IMR-90 (cell line): Measurements from ENCODE around the gene DYNLT2. TPM values are rescaled to one million over a fixed set of nuclear protein-coding genes. Genes with fewer than 3 reads are reported as not detected.
A peak's percentile ranks its signal among the peaks of the same experiment; 100 is the strongest.

Experiments
- ATAC-seq: fragments of 200-7000 bp; cut with Tn5 transposase; 2 replicates; pipeline ENCODE4 v1.9.1; 2020; ENCODE audit warnings: low read depth, mild to moderate bottlenecking, moderate library complexity
- BruUV-seq: library from RNA; stranded (reverse); fragments of 400-500 nt; replicated peaks from 2 replicates; lab custom pipeline; 2021; lab: Mats Ljungman, UMichigan
- CTCF ChIA-PET: fragments of 300-600 bp; formaldehyde crosslinking; extraction: SDS; loops from one replicate; lab custom pipeline; 2021; ENCODE audit warnings: antibody characterized with exemption; lab: Yijun Ruan, JAX
- POLR2A ChIA-PET: fragments of 300-600 bp; sonication (Branson Sonifier 250); formaldehyde crosslinking; loops from one replicate; lab custom pipeline; 2022; ENCODE audit warnings: antibody characterized with exemption; ENCODE audit not compliant: unreplicated experiment; lab: Charles Lee
- DNase-seq: peaks from one replicate; pipeline ENCODE4 v3.0.0; 2013
- H2AFZ ChIP-seq: replicated peaks from 2 replicates; pipeline ENCODE3; 2013; ENCODE audit warnings: low read length, mild to moderate bottlenecking; ENCODE audit not compliant: poor library complexity
- H2AK5ac ChIP-seq: 2 replicates; pipeline ENCODE4 v1.6.1; 2013; ENCODE audit warnings: low read depth, low read length, inconsistent platforms
- H2AK9ac ChIP-seq: replicated peaks from 2 replicates; pipeline ENCODE3; 2013; ENCODE audit warnings: mild to moderate bottlenecking, low read depth, low read length, moderate library complexity; ENCODE audit not compliant: poor library complexity
- H2BK120ac ChIP-seq: 2 replicates; pipeline ENCODE4 v1.6.1; 2013; ENCODE audit warnings: low read depth, low read length, inconsistent platforms
- H2BK15ac ChIP-seq: 3 replicates; pipeline ENCODE4 v1.6.1; 2013; ENCODE audit warnings: low read depth, low read length, inconsistent platforms
- H2BK20ac ChIP-seq: 2 replicates; pipeline ENCODE4 v1.6.1; 2013; ENCODE audit warnings: low read depth, mild to moderate bottlenecking, inconsistent platforms, low read length, moderate library complexity
- H2BK5ac ChIP-seq: 2 replicates; pipeline ENCODE4 v1.6.1; 2013; ENCODE audit warnings: mild to moderate bottlenecking, low read depth, low read length, inconsistent platforms; ENCODE audit not compliant: poor library complexity, severe bottlenecking
- H3K14ac ChIP-seq: replicated peaks from 2 replicates; pipeline ENCODE4 v1.6.1; 2013; ENCODE audit warnings: low read depth, low read length, inconsistent platforms
- H3K18ac ChIP-seq: 2 replicates; pipeline ENCODE4 v1.6.1; 2013; ENCODE audit warnings: low read depth, low read length, control low read depth
- H3K23ac ChIP-seq: 2 replicates; pipeline ENCODE4 v1.6.1; 2013; ENCODE audit warnings: low read depth, low read length, inconsistent platforms
- H3K27ac ChIP-seq: 2 replicates; pipeline ENCODE4 v1.5.1; 2013; ENCODE audit warnings: mild to moderate bottlenecking, control low read depth, low read length; ENCODE audit not compliant: insufficient read depth
- H3K27me3 ChIP-seq: 2 replicates; pipeline ENCODE4 v1.6.1; 2013; ENCODE audit warnings: low read length; ENCODE audit not compliant: control insufficient read depth, insufficient read depth
- H3K36me3 ChIP-seq: 2 replicates; pipeline ENCODE4 v1.6.1; 2013; ENCODE audit warnings: low read length, mixed read lengths; ENCODE audit not compliant: control insufficient read depth, insufficient read depth
- H3K4ac ChIP-seq: 2 replicates; pipeline ENCODE4 v1.6.1; 2013; ENCODE audit warnings: low read depth, low read length, inconsistent platforms
- H3K4me1 ChIP-seq: 2 replicates; pipeline ENCODE4 v1.6.1; 2013; ENCODE audit warnings: low read length, mixed read lengths; ENCODE audit not compliant: control insufficient read depth, insufficient read depth
- H3K4me2 ChIP-seq: 2 replicates; pipeline ENCODE4 v1.6.1; 2013; ENCODE audit warnings: low read depth, mild to moderate bottlenecking, control low read depth, low read length, moderate library complexity
- H3K4me3 ChIP-seq: 2 replicates; pipeline ENCODE4 v1.5.1; 2013; ENCODE audit warnings: low read depth, mild to moderate bottlenecking, control low read depth, low read length, moderate library complexity; ENCODE audit not compliant: insufficient read depth
- H3K56ac ChIP-seq: 2 replicates; pipeline ENCODE4 v1.6.1; 2013; ENCODE audit warnings: low read length, inconsistent platforms; ENCODE audit not compliant: insufficient read depth; ENCODE audit errors: extremely low read depth
- H3K79me1 ChIP-seq, 2 experiments: 2 replicates each; pipeline ENCODE4 v1.6.1; 2013; ENCODE audit warnings: low read length in 2 of 2, inconsistent platforms in 1 of 2, low read depth in 1 of 2
- H3K9ac ChIP-seq: 2 replicates; pipeline ENCODE4 v1.6.1; 2013; ENCODE audit warnings: low read depth, low read length, control low read depth
- H3K9me1 ChIP-seq: 2 replicates; pipeline ENCODE4 v1.6.1; 2013; ENCODE audit warnings: low read length, inconsistent platforms; ENCODE audit not compliant: insufficient read depth
- H3K9me3 ChIP-seq: 2 replicates; pipeline ENCODE4 v1.6.1; 2013; ENCODE audit warnings: low read length; ENCODE audit not compliant: control insufficient read depth, insufficient read depth
- H4K20me1 ChIP-seq: 2 replicates; pipeline ENCODE4 v1.6.1; 2013; ENCODE audit warnings: low read length, inconsistent platforms; ENCODE audit not compliant: insufficient read depth
- H4K5ac ChIP-seq: 2 replicates; pipeline ENCODE4 v1.6.1; 2013; ENCODE audit warnings: mild to moderate bottlenecking, low read depth, low read length, control low read depth
- H4K8ac ChIP-seq, 2 experiments: 2 replicates each; pipeline ENCODE4 v1.6.1; 2013; ENCODE audit warnings: low read depth in 2 of 2, low read length in 2 of 2, control low read depth in 1 of 2, inconsistent platforms in 1 of 2
- H4K91ac ChIP-seq: 2 replicates; pipeline ENCODE4 v1.6.1; 2013; ENCODE audit warnings: low read depth, low read length, inconsistent platforms; ENCODE audit not compliant: insufficient read depth
- CHD1 ChIP-seq: IDR thresholded peaks from 2 replicates; pipeline ENCODE4 v1.6.1; 2012; ENCODE audit warnings: low read depth, low read length, improper control_type of control experiment
- MAFK ChIP-seq: IDR thresholded peaks from 2 replicates; pipeline ENCODE4 v1.6.1; 2012; ENCODE audit warnings: low read depth, low read length, improper control_type of control experiment
- MAZ ChIP-seq: IDR thresholded peaks from 2 replicates; pipeline ENCODE4 v1.6.1; 2012; ENCODE audit warnings: low read depth, mild to moderate bottlenecking, low read length, improper control_type of control experiment, moderate library complexity, borderline replicate concordance
- NFE2L2 ChIP-seq: fragments of 150-350 bp; IDR thresholded peaks from 2 replicates; pipeline ENCODE4 v1.6.1; 2016; ENCODE audit warnings: low read depth, mild to moderate bottlenecking, low read length
- RCOR1 ChIP-seq: IDR thresholded peaks from 2 replicates; pipeline ENCODE4 v1.6.1; 2012; ENCODE audit warnings: mild to moderate bottlenecking, low read length, improper control_type of control experiment; ENCODE audit not compliant: insufficient replicate concordance
- SMC3 ChIP-seq: fragments of 150-350 bp; IDR thresholded peaks from 2 replicates; pipeline ENCODE4 v1.6.1; 2016; ENCODE audit warnings: low read depth, mild to moderate bottlenecking, antibody characterized with exemption, low read length, moderate library complexity
- WGBS, 2 experiments: methylation state at CpG; one replicate each; pipeline versions ENCODE4 v1.1.5 to v1.1.7; 2013; ENCODE audit warnings: missing lambda C conversion rate in 2 of 2; ENCODE audit not compliant: insufficient read length in 1 of 2; ENCODE audit errors: extremely low coverage in 2 of 2; 5-methylcytosine and 5-hydroxymethylcytosine counted together
- dilution Hi-C: fragments of 300-500 bp; cut with HindIII; formaldehyde crosslinking; loops from one replicate; pipeline ENCODE4 v1.14.3; 2018; ENCODE audit warnings: low sequenced_read_pairs; ENCODE audit not compliant: unreplicated experiment
- in situ Hi-C: fragments of 300-500 bp; cut with MboI; formaldehyde crosslinking; loops from 3 replicates; pipeline ENCODE4 v1.14.3; 2019; ENCODE audit warnings: low sequenced_read_pairs, inconsistent platforms, mixed read lengths
- intact Hi-C: fragments of 100-400 bp; cut with micrococcal nuclease; formaldehyde crosslinking; loops from 2 replicates; pipeline ENCODE4 v1.10.0; 2022
- polyA plus RNA-seq, 3 experiments: library from polyadenylated mRNA; depleted of rRNA; stranded (reverse); fragments of >200 nt; gene quantifications; 2 replicates each; pipeline ENCODE4 v1.2.3, GENCODE V29; 2012; ENCODE audit warnings: low replicate concordance in 1 of 3
- total RNA-seq: library from RNA; depleted of rRNA; stranded (reverse); fragments of >200 nt; gene quantifications from 2 replicates; pipeline ENCODE4 v1.2.3, GENCODE V29; 2012
- TF ChIP-seq, protein P1 (sequence below): fragments of 150-350 bp; IDR thresholded peaks from 2 replicates; pipeline ENCODE4 v1.6.1; 2016; ENCODE audit warnings: low read depth, mild to moderate bottlenecking, low read length, moderate library complexity, borderline replicate concordance
- TF ChIP-seq, protein P2 (sequence below): conservative IDR thresholded peaks from 2 replicates; pipeline ENCODE4 v1.5.1; 2012; ENCODE audit warnings: mild to moderate bottlenecking, low read depth, low read length, improper control_type of control experiment
- TF ChIP-seq, protein P3 (sequence below): fragments of 150-350 bp; IDR thresholded peaks from 2 replicates; pipeline ENCODE4 v1.6.1; 2017; ENCODE audit warnings: mild to moderate bottlenecking, antibody characterized with exemption, low read length, low read depth

The DYNLT2 gene
- total and polyA plus RNA-seq, 2 of the 4 experiments (the other 2 are of a cell fraction): 0.36 to 0.44 TPM

DNA sequence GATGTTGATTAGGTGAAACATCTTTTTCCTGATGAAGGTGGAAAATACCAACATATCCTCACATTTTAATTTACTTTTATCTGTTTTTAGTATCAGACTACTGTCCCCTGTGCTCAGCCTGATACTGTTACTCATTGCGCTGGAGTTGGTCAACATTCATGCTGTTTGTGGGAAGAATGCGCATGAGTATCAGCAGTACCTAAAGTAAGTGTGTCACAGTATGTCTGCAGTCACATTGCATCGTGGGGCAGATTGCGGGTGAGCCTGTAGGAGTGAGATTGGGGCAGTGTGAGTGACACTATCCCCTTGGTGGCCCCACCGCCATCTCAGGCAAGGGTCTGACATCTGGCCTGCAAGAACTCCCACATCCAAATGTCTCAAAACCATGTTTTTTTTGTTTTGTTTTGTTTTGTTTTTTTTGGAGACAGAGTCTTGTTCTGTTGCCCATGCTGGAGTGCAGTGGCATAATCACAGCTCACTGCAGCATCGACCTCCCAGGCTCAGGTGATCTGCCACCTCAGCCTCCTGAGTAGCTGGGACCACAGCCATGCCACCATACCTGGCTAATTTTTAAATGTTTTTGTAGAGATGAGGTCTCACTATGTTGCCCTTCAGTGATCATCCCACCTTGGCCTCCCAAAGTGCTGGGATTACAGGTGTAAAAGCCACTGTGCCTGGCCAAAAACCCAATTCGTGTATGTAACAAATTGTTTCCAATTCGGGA, 27.9 kb upstream of the DYNLT2 start:
- 100% methylated on average over 2 of the region's 8 CpGs; no CpG with 5 or more reads in 1 of the 2 experiments for WGBS, 2 experiments

More for the DNA sequence above, 27.9 kb upstream of the DYNLT2 start:
- no TSS peak for BruUV-seq
- in situ Hi-C loops: no loop called here
- POLR2A ChIA-PET: no interaction called here
- Histone ChIP-seq H3K4me1 (peaks cover 12% of the 10 kb centered on the region), H3K9me3 (peaks cover 3% of the 10 kb centered on the region; the same call in 1 of the 2 replicates), H2BK120ac (0 out of 2 replicates have a peak overlapping the region, but pooled peaks have one; percentile 3), H3K4me3 (no peak overlapping the region), H4K91ac (0 out of 2 replicates have a peak overlapping the region, but pooled peaks have one; percentile 62), H2BK15ac (no peak overlapping the region; the same call in 2 of the 3 replicates), H3K18ac (peak overlapping the region; percentile 79), H4K5ac (peak overlapping the region; percentile 87; the same call in 1 of the 2 replicates), H2BK20ac (no peak overlapping the region), H3K23ac (no peak overlapping the region), H3K9me1 (no peaks in the 10 kb centered on the region; the same call in 1 of the 2 replicates), H3K79me1 (no peaks in the 10 kb centered on the region), H3K4me2 (no peak overlapping the region), H2BK5ac (no peak overlapping the region), H3K9ac (no peak overlapping the region), H4K20me1 (no peaks in the 10 kb centered on the region), H3K36me3 (peaks cover 23% of the 10 kb centered on the region), H2AFZ (no peak overlapping the region), H3K27me3 (no peaks in the 10 kb centered on the region), H2AK9ac (no peak overlapping the region), H2AK5ac (no peak overlapping the region), H4K8ac (no peak overlapping the region), H3K14ac (no peak overlapping the region), H3K56ac (no peak overlapping the region), H3K27ac (no peak overlapping the region), H3K4ac (no peak overlapping the region; the same call in 1 of the 2 replicates)
- ATAC-seq (no peak), DNase-seq (no peak)
- TF ChIP-seq, protein P1, sequence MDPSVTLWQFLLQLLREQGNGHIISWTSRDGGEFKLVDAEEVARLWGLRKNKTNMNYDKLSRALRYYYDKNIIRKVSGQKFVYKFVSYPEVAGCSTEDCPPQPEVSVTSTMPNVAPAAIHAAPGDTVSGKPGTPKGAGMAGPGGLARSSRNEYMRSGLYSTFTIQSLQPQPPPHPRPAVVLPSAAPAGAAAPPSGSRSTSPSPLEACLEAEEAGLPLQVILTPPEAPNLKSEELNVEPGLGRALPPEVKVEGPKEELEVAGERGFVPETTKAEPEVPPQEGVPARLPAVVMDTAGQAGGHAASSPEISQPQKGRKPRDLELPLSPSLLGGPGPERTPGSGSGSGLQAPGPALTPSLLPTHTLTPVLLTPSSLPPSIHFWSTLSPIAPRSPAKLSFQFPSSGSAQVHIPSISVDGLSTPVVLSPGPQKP: no peak
- TF ChIP-seq CHD1: no peak
- TF ChIP-seq RCOR1: no peak
- TF ChIP-seq, protein P2, sequence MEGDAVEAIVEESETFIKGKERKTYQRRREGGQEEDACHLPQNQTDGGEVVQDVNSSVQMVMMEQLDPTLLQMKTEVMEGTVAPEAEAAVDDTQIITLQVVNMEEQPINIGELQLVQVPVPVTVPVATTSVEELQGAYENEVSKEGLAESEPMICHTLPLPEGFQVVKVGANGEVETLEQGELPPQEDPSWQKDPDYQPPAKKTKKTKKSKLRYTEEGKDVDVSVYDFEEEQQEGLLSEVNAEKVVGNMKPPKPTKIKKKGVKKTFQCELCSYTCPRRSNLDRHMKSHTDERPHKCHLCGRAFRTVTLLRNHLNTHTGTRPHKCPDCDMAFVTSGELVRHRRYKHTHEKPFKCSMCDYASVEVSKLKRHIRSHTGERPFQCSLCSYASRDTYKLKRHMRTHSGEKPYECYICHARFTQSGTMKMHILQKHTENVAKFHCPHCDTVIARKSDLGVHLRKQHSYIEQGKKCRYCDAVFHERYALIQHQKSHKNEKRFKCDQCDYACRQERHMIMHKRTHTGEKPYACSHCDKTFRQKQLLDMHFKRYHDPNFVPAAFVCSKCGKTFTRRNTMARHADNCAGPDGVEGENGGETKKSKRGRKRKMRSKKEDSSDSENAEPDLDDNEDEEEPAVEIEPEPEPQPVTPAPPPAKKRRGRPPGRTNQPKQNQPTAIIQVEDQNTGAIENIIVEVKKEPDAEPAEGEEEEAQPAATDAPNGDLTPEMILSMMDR: no peak
- TF ChIP-seq NFE2L2: no peak
- TF ChIP-seq, protein P3, sequence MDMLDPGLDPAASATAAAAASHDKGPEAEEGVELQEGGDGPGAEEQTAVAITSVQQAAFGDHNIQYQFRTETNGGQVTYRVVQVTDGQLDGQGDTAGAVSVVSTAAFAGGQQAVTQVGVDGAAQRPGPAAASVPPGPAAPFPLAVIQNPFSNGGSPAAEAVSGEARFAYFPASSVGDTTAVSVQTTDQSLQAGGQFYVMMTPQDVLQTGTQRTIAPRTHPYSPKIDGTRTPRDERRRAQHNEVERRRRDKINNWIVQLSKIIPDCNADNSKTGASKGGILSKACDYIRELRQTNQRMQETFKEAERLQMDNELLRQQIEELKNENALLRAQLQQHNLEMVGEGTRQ: no peak
- no peak for TF ChIP-seq SMC3
- no peak for TF ChIP-seq MAZ
- TF ChIP-seq MAFK: no peak
- CTCF ChIA-PET: interaction anchor here (1.1 kb wide), 1 partner anchor 10 kb away, joined by 5 read pairs; no protein-coding TSS in a partner anchor
- dilution Hi-C loops: no loop called here
- intact Hi-C loops: no loop called here
